Stimulated activated CD8-positive, alpha-beta memory T cell treated with anti-CD3 and anti-CD28 coated beads, Interleukin-2, amount 100 ng/mL, for 1 hour (primary cell): Measurements from ENCODE around the gene ATRX.
A peak's percentile ranks its signal among the peaks of the same experiment; 100 is the strongest.
"Not testable (repeated sequence)": the region's sequence is repeated elsewhere in the genome, so short reads cannot be mapped to it uniquely, and the experiment has no call there.

ENCODE experiments used
- DNase-seq, 2 donors: peaks; one replicate each; pipeline ENCODE4 v3.0.0-alpha.2; 2020; ENCODE audit warnings: low read depth in 2 of 2

The ATRX gene, protein sequence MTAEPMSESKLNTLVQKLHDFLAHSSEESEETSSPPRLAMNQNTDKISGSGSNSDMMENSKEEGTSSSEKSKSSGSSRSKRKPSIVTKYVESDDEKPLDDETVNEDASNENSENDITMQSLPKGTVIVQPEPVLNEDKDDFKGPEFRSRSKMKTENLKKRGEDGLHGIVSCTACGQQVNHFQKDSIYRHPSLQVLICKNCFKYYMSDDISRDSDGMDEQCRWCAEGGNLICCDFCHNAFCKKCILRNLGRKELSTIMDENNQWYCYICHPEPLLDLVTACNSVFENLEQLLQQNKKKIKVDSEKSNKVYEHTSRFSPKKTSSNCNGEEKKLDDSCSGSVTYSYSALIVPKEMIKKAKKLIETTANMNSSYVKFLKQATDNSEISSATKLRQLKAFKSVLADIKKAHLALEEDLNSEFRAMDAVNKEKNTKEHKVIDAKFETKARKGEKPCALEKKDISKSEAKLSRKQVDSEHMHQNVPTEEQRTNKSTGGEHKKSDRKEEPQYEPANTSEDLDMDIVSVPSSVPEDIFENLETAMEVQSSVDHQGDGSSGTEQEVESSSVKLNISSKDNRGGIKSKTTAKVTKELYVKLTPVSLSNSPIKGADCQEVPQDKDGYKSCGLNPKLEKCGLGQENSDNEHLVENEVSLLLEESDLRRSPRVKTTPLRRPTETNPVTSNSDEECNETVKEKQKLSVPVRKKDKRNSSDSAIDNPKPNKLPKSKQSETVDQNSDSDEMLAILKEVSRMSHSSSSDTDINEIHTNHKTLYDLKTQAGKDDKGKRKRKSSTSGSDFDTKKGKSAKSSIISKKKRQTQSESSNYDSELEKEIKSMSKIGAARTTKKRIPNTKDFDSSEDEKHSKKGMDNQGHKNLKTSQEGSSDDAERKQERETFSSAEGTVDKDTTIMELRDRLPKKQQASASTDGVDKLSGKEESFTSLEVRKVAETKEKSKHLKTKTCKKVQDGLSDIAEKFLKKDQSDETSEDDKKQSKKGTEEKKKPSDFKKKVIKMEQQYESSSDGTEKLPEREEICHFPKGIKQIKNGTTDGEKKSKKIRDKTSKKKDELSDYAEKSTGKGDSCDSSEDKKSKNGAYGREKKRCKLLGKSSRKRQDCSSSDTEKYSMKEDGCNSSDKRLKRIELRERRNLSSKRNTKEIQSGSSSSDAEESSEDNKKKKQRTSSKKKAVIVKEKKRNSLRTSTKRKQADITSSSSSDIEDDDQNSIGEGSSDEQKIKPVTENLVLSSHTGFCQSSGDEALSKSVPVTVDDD (N-terminal part only)

DNA sequence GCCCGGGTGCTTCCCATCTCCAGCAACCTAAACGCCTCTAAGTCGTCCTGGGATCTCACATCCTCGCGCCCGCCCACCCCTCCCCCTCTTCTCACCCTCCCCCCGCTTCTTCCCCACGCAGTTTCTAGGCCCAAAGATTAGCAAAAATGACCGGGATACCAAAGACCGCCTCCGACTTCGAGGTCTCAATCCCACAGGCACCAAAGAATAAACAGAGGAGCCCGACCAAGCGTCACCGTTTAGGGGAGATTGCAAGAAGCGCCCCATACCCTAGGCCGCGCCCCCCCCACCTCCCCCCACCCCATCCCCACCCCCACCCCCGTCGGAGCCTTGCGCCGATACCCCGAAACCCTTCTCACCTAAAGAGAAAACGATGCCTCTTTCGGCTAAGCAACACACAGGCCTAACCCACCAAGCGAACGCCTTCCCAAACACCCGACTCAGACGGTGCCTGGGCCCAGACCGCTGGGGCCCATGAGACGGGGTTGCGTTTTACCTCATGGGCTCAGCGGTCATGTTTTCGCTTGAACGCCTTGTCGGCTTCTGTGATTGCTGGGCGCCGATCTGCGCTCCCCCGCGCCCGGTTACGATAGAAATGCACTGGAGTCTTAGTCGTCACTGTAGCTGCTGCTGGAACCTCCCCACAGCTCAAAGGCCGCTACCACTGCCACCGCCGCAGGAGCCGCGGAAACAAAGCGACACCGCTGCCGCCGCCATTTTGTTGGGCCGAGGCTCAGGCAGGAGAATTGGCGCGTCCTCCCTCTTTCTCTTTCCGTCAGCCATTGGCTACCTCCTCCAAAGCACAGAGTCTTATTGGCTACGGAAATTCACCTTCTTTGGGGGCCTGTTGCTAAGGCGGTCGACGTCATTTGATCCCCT, at the start of gene ATRX:
TSS of gene ATRX (minus strand) at position 731 of the 879 bp plus-strand sequence. CDS start at position 516, 215 bp downstream.
- DNase-seq: peak; percentile 33 to 51

DNA sequence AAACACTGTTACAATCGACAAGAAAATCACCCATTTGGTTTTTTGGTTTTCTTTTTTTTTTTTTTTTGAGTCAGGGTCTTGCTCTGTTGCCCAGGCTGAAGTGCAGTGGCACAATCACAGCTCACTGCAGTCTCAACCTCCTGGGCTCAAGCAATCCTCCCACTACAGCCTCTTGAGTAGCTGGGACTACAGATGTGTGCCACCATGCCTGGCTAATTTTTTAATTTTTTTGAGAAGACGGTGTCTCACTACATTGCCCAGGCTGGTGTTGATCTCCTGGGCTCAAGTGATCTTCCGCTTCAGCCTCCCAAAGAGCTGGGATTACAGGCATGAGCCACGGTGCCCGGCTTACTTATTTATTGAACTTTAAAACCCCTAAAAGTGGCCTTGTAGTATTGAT, 45.5 kb upstream of the ATRX start:
- DNase-seq: not testable (repeated sequence)

DNA sequence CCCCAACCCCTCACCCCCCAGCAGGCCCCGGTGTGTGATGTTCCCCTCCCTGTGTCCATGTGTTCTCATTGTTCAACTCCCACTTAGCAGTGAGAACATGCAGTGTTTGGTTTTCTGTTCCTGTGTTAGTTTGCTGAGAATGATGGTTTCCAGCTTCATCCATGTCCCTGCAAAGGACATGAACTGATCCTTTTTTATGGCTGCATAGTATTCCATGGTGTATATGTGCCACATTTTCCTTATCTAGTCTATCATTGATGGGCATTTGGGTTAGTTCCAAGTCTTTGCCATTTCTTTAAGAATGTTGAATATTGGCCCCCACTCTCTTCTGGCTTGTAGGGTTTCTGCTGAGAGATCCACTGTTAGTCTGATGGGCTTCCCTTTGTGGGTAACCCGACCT, 36.0 kb upstream of the ATRX start:
- DNase-seq: not testable (repeated sequence)

DNA sequence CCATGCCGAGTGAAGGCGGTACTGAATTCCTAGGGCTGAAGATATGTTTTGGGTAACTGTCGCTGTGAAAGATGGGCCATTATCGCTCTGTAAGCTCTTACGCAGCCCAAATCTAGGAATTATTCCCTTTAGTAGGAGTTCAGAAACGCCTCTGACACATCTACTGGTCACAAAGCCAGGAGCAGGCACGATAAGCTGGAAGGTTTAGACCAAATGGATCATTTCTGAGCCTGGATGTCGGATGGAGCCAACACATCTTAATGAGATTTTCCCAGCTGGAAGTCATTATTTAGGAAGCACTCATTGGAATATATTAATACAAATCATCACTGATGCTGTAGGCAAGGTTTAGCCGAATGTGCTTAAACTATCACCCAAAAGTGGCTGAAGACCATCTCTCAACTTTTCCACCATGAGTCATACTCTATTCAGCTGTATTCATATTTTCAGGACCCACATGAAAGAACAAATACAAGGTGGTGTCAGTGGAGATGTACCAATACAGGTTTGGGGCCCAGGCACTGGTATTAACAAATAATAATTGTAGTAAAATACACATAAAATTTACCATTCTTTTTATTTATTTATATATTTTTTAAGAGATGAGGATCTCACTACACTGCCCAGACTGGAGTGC, 34.2 kb upstream of the ATRX start:
- no peak for DNase-seq

DNA sequence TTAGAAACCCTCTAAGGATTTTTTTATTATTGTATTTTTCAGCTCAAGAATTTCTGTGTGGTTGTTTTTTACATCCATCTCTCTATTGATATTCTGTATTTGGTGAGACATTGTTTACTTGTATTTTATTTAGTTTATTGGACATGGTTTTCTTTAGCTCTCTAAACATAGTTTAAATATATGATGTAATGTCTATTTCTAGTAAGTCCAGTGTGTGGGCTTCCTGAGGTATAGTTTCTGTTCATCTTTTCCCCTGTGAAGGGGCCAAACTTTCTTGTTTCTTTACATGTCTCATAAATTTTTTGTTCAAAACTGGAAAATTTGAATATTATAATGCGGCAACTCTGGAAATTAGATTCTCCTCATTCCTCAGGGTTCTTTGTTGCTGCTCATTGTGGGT, 28.2 kb upstream of the ATRX start:
- DNase-seq: no peak

DNA sequence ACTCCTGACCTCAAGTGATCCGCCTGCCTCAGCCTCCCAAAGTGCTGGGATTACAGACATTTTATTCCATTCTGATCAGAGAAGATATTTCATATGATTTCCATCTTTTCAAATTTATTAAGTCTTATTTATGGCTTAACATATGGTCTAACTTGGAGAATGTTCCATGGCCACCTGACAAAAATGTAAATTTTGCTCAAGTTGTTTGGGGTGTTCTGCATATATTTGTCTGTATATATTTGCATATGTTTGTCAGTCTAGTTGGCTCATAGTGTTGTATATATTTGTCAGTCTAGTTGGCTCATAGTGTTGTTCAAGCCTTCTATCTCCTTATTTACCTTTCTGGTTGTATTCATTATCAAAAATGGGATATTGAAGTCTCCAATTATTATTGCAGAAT, 16.2 kb upstream of the ATRX start:
- DNase-seq: no peak

DNA sequence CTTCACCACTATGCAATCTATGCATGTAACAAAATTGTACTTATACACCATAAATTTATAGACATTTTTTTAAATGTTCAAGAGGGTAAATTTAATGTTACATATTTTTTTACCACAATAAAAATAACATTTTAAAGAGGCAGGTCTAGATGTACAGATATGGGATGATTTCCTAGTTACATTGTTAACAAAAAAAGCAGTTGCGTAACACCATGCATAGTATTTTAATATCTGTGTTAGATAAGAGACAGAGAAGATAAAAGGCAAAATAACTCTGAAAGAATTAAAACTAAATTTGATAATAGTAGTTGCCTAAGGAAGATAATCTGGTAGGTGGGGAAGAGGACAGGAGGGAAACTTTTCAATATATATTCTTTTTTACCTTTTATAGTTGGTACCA, 9.1 kb upstream of the ATRX start:
- DNase-seq: no peak

DNA sequence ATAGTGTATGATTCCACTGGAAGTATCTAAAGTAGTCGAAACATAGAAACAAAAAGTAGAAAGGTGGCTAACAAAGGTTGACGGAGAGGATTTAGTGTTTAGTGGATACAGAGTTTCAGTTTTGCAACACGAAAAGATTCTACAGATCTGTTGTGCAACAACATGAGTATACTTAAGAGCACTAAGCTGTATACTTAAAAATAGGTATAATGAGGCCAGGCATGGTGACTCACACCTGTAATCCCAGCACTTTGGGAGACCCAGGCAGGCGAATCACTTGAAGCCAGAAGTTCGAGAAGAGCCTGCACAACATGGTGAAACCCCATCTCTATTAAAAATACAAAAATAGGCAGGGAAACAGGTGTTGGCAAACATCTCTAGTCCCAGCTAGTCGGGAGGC, 7.9 kb upstream of the ATRX start:
- no peak for DNase-seq

DNA sequence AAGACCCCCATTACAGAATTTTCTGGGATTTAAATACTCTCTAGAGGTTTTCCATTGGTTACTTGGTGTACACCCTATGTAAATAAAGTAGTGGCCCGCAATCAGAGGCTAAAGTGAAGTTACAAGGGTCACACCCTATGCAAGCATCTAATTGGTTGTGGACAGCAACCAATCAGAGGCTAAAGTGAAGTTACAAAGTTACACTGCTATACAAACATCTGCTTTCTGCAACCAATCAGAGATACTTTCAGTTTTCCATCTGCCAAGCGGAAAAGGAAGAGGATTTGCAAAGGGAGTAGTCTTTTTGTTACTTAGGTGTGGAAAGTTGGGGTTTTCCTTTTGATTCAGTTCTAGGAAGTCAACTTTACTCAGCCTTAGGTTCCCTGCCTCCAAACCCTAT, 2.0 kb upstream of the ATRX start:
- no peak for DNase-seq

DNA sequence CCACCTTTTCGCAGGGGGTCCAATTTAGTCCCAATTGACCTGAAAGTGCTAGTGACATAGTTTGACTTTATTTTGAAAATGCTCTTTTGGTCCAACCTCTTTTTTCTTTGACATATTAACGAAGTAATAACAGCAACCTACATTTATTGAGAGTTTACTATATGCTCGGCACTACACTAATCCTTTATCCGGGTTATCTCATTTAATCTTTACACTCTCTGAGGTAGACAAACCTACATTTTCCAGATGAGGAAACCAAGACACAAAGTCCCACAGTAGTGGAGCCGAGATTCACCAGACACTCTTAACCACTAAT, 307 bp upstream of the ATRX start:
- DNase-seq: no peak

DNA sequence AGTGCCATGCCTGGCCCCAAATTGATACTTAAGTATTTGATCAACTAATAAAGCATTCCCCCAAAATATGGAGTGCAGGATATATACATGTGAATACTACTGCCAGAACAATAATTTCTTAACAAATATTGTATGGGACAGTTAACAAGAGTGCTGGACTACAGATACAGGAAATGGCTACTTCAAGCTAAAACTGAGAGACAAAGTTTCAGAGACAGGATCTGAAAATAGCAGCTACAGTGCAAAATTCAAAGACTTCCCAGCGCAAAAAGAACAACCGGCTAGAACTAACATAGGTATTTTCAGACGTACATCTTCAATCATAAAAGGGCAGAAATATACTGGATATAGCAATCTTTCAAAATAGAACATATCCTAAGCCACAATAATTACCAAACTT, 6.3 kb downstream of the ATRX start:
- DNase-seq: no peak

DNA sequence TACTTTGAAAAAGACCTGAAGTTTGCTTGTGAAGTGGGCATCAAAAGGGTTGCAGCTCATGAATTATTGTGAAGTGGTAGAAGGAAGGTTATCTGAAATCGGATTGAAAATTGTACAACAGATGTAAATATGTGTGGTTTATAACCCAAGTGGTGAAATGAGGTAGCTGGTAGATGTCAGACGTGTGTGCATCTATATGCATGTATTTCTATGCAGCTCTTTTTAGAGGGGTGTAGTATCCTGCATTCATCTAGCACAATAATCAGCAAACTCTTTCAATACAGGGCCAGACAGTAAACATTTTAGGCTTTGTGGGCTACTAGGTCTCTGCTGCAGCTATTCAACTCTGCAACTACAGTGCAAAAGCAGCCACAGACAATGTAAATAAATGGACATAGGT, 9.4 kb downstream of the ATRX start:
- no peak for DNase-seq

DNA sequence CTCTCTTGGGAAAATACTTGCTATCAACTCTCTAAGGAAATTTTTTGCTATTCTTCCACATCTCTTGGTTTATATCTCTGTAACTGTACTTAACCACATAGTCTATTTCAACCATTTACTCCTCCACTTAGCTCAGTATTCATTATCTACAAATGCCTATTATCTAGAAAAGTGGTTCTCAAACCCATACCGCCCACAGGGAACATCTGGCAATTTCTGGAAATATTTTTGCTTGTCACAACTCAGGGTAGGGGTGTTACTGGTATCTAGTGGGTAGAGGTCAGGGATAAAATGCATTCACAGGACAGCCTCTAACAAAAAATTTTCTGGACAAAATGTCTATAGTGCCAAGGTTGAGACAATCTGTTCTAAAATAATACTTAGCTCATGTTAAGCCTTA, 14.4 kb downstream of the ATRX start:
- no peak for DNase-seq

DNA sequence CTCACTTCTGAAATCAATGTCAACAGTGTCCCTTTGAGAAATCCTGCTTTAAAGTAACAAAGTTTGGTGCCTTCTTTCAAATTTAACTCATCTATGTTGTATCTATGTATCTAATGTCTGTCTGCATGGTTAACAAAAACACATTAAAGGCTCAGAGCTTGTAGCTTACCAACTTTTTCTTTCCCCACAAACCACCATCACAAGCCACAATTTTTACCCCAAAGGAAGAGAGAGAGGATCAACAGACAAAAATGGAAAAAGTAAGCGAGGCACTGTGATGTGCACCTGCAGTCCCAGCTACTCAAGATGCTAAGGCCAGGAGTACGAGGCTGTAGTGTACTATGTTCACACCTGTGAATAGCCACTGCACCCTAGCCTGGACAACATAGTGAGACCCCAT, 17.2 kb downstream of the ATRX start:
- no peak for DNase-seq

DNA sequence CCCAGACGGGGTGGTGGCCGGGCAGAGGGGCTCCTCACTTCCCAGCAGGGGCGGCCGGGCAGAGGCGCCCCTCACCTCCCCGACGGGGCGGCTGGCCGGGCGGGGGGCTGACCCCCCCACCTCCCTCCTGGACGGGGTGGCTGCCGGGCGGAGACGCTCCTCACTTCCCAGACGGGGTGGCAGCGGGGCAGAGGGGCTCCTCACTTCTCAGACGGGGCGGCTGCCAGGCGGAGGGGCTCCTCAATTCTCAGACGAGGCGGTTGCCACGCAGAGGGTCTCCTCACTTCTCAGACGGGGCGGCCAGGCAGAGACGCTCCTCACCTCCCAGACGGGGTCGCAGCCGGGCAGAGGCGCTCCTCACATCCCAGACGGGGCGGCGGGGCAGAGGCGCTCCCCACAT, 19.8 kb downstream of the ATRX start:
- not testable (repeated sequence) for DNase-seq

DNA sequence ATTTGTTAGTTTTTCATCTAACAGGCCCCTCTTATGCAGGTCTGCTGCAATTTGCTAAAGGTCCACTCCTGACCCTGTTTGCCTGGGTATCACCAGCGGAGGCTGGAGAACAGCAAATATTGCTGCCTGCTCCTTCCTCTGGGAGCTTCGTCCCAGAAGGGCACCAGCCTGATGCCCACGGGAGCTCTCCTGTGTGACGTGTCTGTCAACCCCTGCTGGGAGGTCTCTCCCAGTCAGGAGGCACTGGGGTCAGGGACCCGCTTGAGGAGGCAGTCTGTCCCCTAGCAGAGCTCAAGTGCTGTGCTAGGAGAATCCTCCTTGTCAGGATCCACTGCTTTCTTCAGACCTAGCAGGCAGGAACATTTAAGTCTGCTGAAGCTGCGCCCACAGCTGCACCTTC, 30.5 kb downstream of the ATRX start:
- DNase-seq: no peak

DNA sequence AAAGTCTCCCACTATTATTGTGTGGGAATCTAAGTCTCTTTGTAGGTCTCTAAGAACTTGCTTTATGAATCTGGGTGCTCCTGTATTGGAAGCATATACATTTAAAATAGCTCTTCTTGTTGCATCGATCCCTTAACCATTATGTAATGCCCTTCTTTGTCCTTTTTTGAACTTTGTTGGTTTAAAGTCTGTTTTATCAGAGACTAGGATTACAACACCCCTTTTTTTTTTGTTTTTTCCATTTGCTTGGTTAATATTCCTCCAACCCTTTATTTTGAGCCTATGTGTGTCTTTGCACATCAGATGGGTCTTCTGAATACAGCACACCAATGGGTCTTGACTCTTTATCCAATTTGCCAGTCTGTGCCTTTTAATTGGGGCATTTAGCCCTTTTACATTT, 32.1 kb downstream of the ATRX start:
- DNase-seq: not testable (repeated sequence)

DNA sequence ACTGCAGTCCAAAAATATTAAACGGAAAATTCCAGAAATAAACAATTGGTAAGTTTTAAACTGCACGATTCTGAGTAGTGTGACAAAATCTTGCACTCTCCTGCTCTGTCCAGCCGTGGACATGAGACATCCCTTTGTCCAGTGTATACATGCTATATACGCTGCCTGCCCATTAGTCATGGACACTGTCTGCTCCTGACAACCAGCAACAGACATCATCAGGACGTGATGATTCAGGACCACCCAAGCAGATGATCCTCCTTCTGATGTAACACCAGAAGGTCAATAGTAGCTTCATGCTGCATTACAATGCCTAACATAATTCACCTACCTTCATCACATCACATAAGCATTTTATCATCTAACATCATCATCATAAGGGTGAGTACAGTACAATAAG, 36.3 kb downstream of the ATRX start:
- DNase-seq: no peak

DNA sequence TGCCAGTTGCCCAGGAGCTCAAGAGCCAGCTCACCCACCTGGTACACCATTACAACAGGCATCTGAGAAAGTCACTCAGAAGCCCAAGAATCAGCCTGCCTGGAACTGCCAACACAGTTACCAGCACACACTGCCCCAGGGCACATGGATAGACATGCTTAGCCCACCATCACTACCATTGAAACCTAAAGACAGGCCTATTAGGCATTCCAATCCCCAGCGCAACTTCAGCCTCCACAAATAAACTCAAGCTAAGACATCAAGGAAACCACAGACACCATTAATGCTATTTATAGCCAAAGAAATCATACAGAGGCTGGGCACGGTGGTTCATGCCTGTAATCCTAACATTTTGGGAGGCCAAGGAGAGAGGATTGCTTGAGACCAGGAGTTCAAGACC, 42.3 kb downstream of the ATRX start:
- DNase-seq: no peak

DNA sequence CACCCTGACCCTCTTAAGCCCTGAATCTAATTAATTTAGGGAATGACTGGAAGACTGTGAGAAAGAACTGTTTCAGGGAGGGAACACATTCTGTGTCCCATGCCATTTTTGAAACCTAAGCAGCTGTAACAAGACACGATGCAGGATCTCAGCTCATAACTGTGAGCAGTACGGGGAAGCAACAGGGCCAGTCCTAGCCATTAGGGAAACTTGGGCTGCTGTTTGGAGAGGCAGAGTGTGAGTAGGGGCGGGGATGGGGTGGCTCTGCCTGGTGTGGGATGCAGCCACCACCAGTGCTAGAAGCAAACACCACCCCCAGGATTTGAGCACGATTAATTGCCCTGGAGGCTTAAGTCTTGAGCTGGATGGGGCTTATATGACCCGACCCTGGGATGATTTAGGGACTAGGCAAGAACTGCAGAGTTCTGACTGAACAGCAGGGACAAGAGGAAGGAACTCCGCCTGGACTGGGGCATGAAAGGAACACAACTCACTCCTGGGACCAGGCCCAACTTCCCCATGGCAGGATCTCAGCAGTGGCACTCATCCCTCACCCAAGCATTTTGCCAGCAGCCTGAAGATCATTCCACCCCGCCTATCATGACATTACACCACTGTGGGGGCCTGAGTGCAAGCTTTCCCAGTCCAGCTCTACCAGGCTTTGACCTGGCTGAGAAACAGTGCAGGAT, 43.1 kb downstream of the ATRX start:
- no peak for DNase-seq
